GM19328 (cell line): ENCODE measurements around the gene CRB2.

ENCODE experiments used
- ATAC-seq: cut with Tn5 transposase; IDR thresholded peaks from one replicate; pipeline ENCODE4 v1.9.1; 2021; ENCODE audit warnings: mild to moderate bottlenecking, moderate library complexity; ENCODE audit not compliant: unreplicated experiment

Gene CRB2

GRCh38 chr9:123346826-123347225, 9.2 kb upstream of the CRB2 start:
- no peak for ATAC-seq

GRCh38 chr9:123347289-123348060, 8.5 kb upstream of the CRB2 start:
- ATAC-seq, result no peak

GRCh38 chr9:123348317-123348992, 7.5 kb upstream of the CRB2 start:
- no peak for ATAC-seq

- ATAC-seq, result no peak
These were observed 7.0 kb upstream of the CRB2 start for GRCh38 chr9:123349033-123349432.

- no peak for ATAC-seq
These were observed 6.1 kb upstream of the CRB2 start for GRCh38 chr9:123349691-123350480.

GRCh38 chr9:123350590-123351310, 5.2 kb upstream of the CRB2 start:
- no peak for ATAC-seq

- no peak for ATAC-seq
These were observed 3.0 kb upstream of the CRB2 start for GRCh38 chr9:123353041-123353440.

GRCh38 chr9:123353984-123354591, 1.9 kb upstream of the CRB2 start:
- ATAC-seq, result peak; percentile 66

- no peak for ATAC-seq
These were observed 1.0 kb upstream of the CRB2 start for GRCh38 chr9:123354806-123355508.

GRCh38 chr9:123356851-123357742, 1.1 kb downstream of the CRB2 start:
- ATAC-seq, result no peak

GRCh38 chr9:123357743-123358059, 1.7 kb downstream of the CRB2 start:
- no peak for ATAC-seq

- ATAC-seq, result no peak
These were observed 2.3 kb downstream of the CRB2 start for GRCh38 chr9:123358181-123358905.

GRCh38 chr9:123359106-123359505, 3.1 kb downstream of the CRB2 start:
- no peak for ATAC-seq

- no peak for ATAC-seq
These were observed 3.5 kb downstream of the CRB2 start for GRCh38 chr9:123359546-123359945.

- no peak for ATAC-seq
These were observed 4.4 kb downstream of the CRB2 start for GRCh38 chr9:123360161-123361085.

- no peak for ATAC-seq
These were observed 5.2 kb downstream of the CRB2 start for GRCh38 chr9:123361086-123361730.
